DMS79 treated with DMSO at 0.1 percent for 48 hours (cell line): Measurements from ENCODE around the gene ANGPTL2.

ENCODE experiments used
- DNase-seq: peaks from one replicate; lab custom pipeline; 2025; lab: John Stamatoyannopoulos, UW

Gene ANGPTL2

GRCh38 chr9:127093319-127094020, 29.0 kb downstream of the ANGPTL2 start:
- no peak for DNase-seq

DNA sequence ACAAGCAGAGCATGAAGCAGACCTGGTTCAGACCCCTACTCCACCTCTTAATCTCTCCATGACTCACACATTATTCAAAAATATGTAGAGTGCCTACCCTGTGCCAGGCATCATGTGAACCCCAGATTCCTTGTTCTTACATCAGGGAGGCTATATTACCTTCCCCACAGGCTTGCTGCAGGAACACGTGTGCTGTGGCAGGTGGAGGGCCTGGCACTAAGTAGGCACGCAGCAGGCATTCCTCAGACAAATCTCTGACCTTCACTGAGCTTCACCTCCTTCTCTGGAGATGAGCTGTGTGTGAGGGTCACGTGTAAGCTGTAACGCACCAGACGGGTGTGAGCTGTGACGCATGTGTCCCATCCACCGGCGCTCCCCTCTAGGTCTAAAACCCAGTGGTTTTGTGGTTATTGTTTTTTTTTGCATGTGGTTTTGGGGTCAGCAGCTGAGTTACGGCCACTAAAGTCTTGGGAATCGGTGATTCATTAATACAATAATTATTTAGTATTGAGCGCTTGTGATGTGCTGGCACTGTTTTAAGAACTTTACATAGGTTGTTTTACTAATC, 30.3 kb downstream of the ANGPTL2 start:
- DNase-seq: no peak

GRCh38 chr9:127091526-127091925, 30.9 kb downstream of the ANGPTL2 start:
- DNase-seq: no peak

GRCh38 chr9:127090341-127090985, 32.0 kb downstream of the ANGPTL2 start:
- no peak for DNase-seq

DNA sequence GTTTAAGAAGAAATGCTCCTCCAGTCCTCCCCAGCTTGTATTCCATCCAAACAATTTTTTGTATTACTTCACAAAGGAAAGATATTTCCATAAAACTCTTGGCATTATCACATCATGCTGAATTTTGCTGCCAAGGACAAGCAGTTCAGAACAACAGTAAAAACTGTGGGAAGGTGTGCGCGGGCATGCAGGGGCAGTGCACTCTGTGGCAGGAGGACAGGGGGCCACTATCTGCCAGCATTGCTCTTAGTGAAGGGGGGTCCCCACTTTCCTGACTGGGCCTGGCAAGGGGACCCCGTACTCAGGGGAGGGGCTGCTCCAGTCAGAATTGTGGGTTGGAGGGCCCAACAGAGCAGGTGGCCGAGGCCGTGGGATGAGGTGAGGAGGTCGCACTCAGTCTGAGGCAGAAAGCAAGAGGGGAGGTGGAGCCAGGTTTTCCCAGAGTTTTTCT, 32.8 kb downstream of the ANGPTL2 start:
- no peak for DNase-seq

DNA sequence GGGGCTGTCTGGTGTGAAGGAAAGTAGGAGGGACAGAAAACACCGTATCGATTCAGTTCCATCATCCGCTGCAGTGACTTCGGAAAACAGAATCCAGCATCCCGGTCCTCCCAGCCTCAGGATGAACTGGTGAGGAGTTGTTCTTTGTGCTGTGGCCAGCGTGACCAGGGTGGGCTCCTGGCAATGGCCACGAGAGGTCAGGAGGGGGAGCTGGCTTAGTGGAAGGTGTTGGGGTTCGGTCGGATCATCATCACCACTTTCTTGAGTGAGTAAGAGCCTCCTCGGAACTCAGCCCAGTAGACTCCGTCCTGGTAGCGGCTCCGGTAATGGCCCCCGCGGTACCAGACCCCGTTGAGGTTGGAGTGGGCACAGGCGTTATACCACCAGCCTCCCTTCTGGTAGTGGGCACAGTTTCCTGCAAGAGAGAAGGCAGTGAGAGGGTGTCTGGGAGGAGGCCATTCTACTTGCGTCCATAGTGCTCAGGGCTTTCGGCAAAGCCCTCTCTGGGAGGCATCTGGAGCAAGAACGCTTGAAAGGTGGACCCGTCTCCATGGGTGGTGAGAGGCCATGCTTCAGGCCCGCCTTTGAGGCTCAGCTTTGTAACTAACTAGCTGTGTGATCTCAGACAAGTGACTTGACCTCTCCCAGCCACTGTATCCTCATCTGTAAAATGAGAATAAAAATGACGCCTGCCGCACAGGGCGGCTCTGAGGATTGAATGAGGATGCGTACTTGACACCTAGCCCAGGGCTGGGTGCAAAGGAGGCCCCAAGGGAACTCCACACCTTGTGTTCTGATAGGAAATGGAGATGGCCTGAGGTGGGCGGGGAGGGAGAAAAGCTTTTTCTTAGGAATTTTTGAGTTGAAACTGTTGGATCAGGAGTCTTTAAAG, 33.5 kb downstream of the ANGPTL2 start:
- no peak for DNase-seq

GRCh38 chr9:127087836-127088235, 34.6 kb downstream of the ANGPTL2 start:
- no peak for DNase-seq

- DNase-seq: no peak
These were observed 35.0 kb downstream of the ANGPTL2 start for GRCh38 chr9:127087411-127087810.

- DNase-seq: no peak
These were observed 35.7 kb downstream of the ANGPTL2 start for GRCh38 chr9:127086771-127087170.

DNA sequence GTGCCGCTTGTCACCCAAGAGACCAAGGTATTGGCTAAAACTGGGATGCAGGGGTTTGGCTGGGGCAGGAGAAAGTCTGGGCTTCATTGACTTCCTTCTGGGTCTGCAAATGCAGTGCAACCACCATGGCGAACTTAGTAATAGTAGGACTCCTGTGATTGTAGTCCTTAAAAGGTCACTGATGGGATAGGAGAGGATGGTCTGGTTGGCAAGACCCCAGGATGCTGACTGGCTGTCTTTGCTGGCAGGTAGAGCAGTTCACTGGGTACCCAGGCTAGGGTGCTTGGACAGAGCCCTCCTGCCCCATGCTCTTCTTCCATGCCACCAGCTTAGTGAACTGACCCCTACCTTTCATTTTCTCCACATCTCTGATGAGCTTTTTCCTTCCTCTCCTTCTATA, 37.2 kb downstream of the ANGPTL2 start:
- DNase-seq: no peak

DNA sequence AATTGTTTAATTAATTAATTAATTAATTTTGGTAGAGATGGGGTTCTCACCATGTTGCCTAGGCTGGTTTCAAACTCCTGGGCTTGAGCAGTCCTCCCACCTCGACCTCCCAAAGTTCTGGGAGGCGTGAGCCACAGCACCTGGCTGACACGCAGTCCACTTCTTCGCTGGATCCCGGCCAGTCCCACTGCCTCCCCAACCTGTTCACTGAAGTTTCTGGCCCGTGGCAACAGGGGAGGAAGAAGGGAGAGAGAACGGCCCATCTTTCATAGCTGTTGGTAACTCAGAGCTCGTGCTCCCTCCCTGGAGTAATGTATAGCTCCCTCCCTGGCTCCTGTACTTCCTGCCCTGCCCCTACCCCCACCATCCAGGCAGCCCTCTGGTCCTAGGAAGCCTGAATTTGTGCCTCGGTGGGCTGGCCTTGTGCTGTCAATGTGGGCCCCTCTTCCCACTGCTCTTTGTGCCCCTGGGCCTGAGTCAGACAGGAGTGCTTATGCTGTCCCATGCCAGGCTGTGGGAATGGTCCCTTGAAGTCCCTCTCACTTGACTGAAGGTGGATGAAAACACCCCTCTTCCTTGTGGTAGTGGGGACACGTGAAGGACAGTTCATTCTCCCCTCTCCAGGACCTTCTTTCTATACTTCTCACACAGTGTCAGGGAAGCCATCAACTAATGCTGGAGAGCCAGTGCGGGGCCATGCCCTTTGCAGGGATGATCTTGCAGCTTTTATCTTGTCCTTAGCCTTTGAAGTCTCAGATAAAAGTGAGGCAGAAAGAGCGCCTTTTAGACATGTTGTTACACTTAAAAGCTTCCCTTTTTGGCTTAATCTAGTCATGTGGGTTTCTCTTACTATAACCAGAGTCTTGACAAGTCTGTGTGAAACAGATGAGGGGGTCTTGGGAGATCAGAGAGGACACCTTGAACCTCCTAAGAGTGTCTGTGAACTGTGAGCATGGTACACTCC, 38.1 kb downstream of the ANGPTL2 start:
- no peak for DNase-seq

DNA sequence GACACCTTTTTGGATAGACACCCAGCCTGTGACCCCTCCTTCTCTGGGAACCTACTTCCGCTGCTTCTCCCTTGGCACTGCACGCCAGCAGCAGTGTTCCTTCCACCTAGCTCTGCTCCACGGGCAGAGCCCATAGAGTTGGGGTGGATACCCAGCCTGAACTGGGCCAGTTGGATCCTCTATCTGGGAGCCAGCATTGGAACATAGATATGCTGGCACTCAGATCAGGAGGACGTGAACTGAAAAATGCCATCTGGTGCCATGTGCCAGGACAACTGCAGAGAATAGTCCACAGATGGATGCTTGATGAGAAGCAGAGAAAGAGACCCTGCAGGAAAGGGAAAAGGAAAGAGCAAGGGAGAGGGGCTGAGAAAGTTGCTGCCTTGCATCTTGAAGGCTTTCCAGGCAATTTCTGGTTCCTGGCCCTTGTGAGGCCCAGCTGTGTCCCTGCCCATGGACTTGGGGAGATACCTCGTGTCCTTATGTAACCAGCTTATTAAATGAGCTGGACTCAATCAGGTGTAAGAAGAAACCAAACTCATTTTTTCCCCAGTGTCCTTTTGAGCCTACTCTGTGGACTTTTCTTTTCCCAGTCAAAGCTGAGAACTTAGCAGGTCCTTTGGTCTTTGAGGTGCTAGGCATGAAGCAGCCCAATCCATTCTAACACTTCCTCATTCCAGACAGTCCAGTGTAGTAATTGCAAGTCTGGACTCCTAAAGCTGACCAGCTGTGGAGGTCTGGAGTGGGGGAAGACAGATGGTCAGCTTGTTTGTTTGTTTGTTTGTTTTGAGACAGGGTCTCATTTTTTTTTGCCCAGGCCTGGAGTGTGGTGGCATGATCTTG, 39.1 kb downstream of the ANGPTL2 start:
- DNase-seq: no peak

DNA sequence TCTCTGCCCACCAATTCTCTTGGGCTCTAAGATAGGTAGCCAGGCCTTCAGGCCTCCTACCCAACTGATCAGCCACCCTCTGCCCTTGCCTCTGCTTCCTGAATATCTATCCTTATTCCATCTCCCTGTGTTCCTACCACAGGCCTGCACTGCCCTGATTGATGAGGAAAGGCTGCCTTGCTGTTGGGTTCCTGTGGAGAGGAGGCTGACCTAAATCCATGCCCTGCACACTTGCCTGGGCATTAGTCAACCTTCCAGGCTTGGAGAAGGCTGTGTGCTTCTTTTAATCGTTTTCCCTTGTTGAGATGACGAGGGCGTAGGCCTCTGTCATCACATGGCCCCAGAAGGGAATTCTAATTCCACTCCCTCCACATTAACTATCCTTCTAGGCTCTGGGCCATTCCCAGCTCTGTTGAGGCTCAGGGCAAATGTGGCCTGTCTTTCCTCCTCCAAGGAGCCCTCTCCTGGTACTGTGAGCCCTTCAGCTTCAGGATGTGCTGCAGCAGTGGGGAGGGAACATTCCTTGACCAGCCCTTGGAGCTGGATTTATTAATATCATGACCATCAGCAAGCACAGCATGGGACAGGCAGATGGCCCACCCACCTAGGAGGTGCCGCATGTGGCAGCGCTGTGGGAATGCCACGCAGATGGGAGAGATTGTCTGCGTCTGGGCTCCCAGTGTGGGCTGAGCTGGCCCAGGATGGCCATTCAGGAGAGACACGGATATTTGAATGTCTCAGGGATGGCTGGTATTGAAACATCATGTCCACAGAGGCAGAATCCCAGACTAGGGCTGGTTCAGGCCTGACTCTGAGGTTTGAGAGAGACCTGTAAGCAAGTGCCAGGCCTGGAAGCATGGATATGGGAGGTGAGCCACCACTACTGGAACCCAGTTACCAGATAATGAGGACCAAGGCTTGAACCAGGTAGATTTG, 40.9 kb downstream of the ANGPTL2 start:
- no peak for DNase-seq

DNA sequence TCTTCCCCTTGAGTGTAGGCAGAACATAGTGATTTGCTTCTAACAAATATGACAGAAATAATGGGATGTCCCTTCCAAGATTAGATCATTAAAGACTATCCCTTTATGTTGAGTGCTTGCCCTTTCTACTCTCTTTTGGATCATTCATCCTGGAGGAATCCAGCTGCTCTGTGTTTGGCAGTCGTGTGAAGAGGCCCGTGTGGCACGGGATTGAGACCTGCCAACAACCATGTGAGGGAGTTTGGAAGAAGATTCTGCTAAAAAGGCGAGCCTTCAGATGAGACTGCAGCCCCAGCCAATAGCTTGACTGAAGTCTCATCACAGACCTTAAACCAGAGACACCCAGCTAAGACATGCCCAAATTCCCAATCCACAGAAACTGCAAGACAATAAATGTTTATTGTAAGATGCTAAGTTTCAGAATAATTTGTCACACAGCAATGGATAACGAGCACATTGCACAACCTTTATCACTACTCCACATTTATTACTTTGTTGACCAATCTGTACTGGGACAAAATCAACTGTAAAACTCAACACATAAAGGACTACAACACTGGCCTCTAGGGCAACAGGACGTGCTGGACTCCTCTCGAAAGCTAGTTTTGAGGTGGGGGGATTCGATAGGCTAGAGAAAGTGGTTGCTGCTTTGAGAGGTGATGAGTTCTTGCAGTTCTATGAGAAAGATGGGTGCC, 42.8 kb downstream of the ANGPTL2 start:
- no peak for DNase-seq

DNA sequence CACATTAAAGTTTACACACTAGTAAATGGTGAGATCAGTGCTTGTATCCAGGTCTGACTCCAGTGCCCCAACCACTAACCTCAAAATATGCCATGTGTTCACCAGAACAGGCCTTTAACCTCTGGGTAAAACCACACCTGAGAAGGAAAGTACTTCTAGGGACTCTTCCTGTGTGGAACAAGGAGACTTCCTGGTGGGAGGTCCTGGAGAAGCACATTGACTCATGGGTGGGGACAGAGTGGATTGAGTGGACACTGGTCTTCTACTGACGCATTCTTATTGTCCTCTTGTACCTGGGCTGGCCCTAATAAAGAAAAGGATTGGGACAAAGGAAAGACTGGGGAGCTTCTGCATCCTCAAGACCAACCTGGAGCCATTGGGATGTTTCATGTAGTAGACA, 43.4 kb downstream of the ANGPTL2 start:
- DNase-seq: no peak

DNA sequence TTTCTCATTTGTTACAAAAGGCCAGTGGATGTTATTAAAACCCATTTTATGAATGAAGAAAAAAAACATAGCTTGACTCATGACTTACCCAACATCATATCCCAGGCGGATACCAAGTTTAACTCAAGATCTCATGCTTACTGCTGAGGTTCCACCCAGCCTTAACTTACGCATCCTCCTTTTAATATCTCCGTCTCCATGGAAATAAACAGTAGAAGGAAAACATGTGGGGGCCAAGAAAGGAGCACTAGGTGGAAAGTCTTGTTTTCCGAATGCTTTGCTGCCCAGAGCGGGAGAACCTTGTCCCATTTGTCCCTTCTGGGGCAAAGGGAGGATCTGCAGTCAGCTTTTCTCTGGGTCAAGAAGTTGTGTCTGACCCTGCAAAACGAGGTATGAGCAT, 44.1 kb downstream of the ANGPTL2 start:
- no peak for DNase-seq

GRCh38 chr9:127077644-127077946, 44.8 kb downstream of the ANGPTL2 start:
- DNase-seq: no peak

DNA sequence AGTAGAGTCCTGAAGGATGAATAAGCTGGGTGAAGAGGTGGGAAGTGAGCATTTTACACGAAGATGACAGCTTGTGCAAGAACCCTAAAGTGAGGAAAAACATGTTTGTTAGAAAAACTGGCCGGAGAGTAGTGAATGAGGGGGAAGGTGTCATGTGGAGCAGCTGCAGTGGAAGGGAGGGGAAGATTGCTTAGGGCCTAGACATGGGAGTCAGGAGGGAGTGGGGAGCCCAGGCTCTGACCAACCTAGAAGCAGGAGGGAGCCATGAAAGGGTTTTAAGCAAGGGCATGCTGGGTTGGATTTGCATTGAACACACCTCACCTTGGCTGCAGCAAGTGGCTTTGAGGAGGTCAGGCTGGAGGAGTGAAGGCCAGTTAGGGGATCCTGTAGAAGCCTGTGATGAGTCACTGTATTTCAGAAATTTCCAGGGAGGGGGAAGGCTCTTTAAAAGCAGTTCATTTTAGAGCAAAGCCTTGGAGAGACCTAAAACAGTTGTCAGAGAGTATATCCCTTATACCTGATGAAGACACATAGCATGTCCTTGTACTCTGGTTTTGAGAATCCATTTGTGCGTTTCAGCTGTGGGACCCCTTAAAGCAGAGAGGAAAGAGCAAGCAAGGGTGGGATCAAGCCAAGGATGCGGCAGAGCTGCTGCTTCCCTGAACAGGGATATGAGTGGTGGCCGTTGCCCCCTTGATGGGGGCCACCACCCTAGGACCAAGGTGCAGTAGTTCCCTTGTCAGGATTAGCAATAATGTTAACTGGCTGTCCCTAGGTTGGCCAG, 45.4 kb downstream of the ANGPTL2 start:
- no peak for DNase-seq
